Measurements from ENCODE around the gene STX10.

- TF ChIP-seq, protein P1, sequence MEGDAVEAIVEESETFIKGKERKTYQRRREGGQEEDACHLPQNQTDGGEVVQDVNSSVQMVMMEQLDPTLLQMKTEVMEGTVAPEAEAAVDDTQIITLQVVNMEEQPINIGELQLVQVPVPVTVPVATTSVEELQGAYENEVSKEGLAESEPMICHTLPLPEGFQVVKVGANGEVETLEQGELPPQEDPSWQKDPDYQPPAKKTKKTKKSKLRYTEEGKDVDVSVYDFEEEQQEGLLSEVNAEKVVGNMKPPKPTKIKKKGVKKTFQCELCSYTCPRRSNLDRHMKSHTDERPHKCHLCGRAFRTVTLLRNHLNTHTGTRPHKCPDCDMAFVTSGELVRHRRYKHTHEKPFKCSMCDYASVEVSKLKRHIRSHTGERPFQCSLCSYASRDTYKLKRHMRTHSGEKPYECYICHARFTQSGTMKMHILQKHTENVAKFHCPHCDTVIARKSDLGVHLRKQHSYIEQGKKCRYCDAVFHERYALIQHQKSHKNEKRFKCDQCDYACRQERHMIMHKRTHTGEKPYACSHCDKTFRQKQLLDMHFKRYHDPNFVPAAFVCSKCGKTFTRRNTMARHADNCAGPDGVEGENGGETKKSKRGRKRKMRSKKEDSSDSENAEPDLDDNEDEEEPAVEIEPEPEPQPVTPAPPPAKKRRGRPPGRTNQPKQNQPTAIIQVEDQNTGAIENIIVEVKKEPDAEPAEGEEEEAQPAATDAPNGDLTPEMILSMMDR (IDR thresholded peaks at IDR 0.05): no peak
- no peak for TF ChIP-seq POLR2A (IDR thresholded peaks at IDR 0.05)
Observed at GRCh38 chr19:13099073-13099999, 50.8 kb downstream of the STX10 start.

Data from testis (tissue), 2 donors.